Astrocyte (in vitro differentiated cells and primary cell): ENCODE results near the gene SLC39A10. TPM values are rescaled to one million over a fixed set of nuclear protein-coding genes. Genes with fewer than 3 reads are reported as not detected.
"Not testable (repeated sequence)": the region's sequence is repeated elsewhere in the genome, so short reads cannot be mapped to it uniquely, and the experiment has no call there.

ENCODE experiments used
- DNase-seq: peaks from one replicate; pipeline ENCODE4 v3.0.0-alpha.2; 2010; ENCODE audit warnings: low read depth
- FAIRE-seq: peaks from 2 replicates; lab custom pipeline; 2011; peaks lifted over from hg19 to GRCh38; lab: Jason Lieb, UNC
- H2AFZ ChIP-seq: 2 replicates; pipeline ENCODE4 v1.6.0; 2012; ENCODE audit warnings: low read depth, low read length, inconsistent platforms
- H3K27ac ChIP-seq: 2 replicates; pipeline ENCODE4 v1.5.1; 2011; ENCODE audit warnings: low read depth, low read length, inconsistent platforms
- H3K27me3 ChIP-seq: 2 replicates; pipeline ENCODE4 v1.6.0; 2011; ENCODE audit warnings: low read length, inconsistent platforms; ENCODE audit not compliant: insufficient read depth
- H3K36me3 ChIP-seq: 2 replicates; pipeline ENCODE4 v1.5.1; 2011; ENCODE audit warnings: low read length, inconsistent platforms; ENCODE audit not compliant: insufficient read depth
- H3K4me1 ChIP-seq: 2 replicates; pipeline ENCODE4 v1.5.1; 2011; ENCODE audit warnings: low read length, inconsistent platforms; ENCODE audit not compliant: insufficient read depth
- H3K4me2 ChIP-seq: 2 replicates; pipeline ENCODE4 v1.6.0; 2012; ENCODE audit warnings: low read length, inconsistent platforms
- H3K4me3 ChIP-seq: 2 replicates; pipeline ENCODE4 v1.5.1; 2011; ENCODE audit warnings: low read depth, mild to moderate bottlenecking, low read length, inconsistent platforms; ENCODE audit not compliant: insufficient read depth
- H3K79me2 ChIP-seq: 2 replicates; pipeline ENCODE4 v1.6.0; 2012; ENCODE audit warnings: mild to moderate bottlenecking, low read length, inconsistent platforms; ENCODE audit not compliant: insufficient read depth
- H3K9ac ChIP-seq: 2 replicates; pipeline ENCODE4 v1.6.0; 2012; ENCODE audit warnings: mild to moderate bottlenecking, low read length, inconsistent platforms
- H3K9me3 ChIP-seq: 2 replicates; pipeline ENCODE4 v1.5.1; 2012; ENCODE audit warnings: low read depth, mild to moderate bottlenecking, low read length, inconsistent platforms; ENCODE audit not compliant: insufficient read depth
- H4K20me1 ChIP-seq: 2 replicates; pipeline ENCODE4 v1.6.0; 2012; ENCODE audit warnings: low read length, inconsistent platforms; ENCODE audit not compliant: insufficient read depth
- H3K27ac Mint-ChIP-seq: one replicate; pipeline ENCODE4 v1.8.0; 2021; ENCODE audit warnings: mild to moderate bottlenecking, mixed read lengths; ENCODE audit not compliant: unreplicated experiment
- H3K27me3 Mint-ChIP-seq: one replicate; pipeline ENCODE4 v1.8.0; 2021; ENCODE audit warnings: low read depth, mixed read lengths; ENCODE audit not compliant: unreplicated experiment
- H3K36me3 Mint-ChIP-seq: one replicate; pipeline ENCODE4 v1.8.0; 2021; ENCODE audit warnings: low read depth, mixed read lengths; ENCODE audit not compliant: unreplicated experiment
- H3K4me1 Mint-ChIP-seq: one replicate; pipeline ENCODE4 v1.8.0; 2021; ENCODE audit warnings: low read depth, mixed read lengths; ENCODE audit not compliant: unreplicated experiment
- H3K4me3 Mint-ChIP-seq: one replicate; pipeline ENCODE4 v1.8.0; 2021; ENCODE audit warnings: mild to moderate bottlenecking, moderate library complexity, mixed read lengths; ENCODE audit not compliant: unreplicated experiment
- H3K9me3 Mint-ChIP-seq: one replicate; pipeline ENCODE4 v1.8.0; 2021; ENCODE audit warnings: mild to moderate bottlenecking, mixed read lengths; ENCODE audit not compliant: unreplicated experiment
- CTCF ChIP-seq: IDR thresholded peaks from 2 replicates; pipeline ENCODE4 v1.5.1; 2011; ENCODE audit warnings: low read depth, mild to moderate bottlenecking, inconsistent platforms, low read length, moderate library complexity; ENCODE audit not compliant: insufficient read depth
- EZH2 ChIP-seq: IDR thresholded peaks from 2 replicates; pipeline ENCODE4 v1.6.1; 2012; ENCODE audit warnings: mild to moderate bottlenecking, low read length, inconsistent platforms; ENCODE audit not compliant: insufficient read depth
- total RNA-seq: library from RNA; stranded (reverse); gene quantifications from 2 replicates; pipeline ENCODE4 v1.2.1, GENCODE V29; 2021

Gene SLC39A10
- total RNA-seq, 1 donor from 2014 or later = 96.2 TPM

GRCh38 chr2:195642027-195642678 is 14.9 kb upstream of the SLC39A10 start:
- no peak overlapping the region for H3K4me2 ChIP-seq
- H3K36me3 ChIP-seq = no peaks in the 10 kb centered on the region
- Mint-ChIP-seq H3K4me3 (no peak overlapping the region), H3K9me3 (no peaks in the 10 kb centered on the region), H3K27me3 (no peaks in the 10 kb centered on the region), H3K27ac (no peak overlapping the region), H3K36me3 (no peaks in the 10 kb centered on the region), H3K4me1 (no peaks in the 10 kb centered on the region)
- no peak for FAIRE-seq
- DNase-seq = no peak
- H3K27ac ChIP-seq = no peak overlapping the region
- H3K9me3 ChIP-seq = no peaks in the 10 kb centered on the region
- no peak overlapping the region for H3K4me3 ChIP-seq
- no peaks in the 10 kb centered on the region for H3K79me2 ChIP-seq
- no peak overlapping the region for H2AFZ ChIP-seq
- TF ChIP-seq CTCF (no peak), EZH2 (no peak)
- no peaks in the 10 kb centered on the region for H3K27me3 ChIP-seq
- H3K4me1 ChIP-seq = no peaks in the 10 kb centered on the region
- H4K20me1 ChIP-seq = no peaks in the 10 kb centered on the region
- no peak overlapping the region for H3K9ac ChIP-seq

- H3K36me3 ChIP-seq = no peaks in the 10 kb centered on the region
- no peaks in the 10 kb centered on the region for H3K79me2 ChIP-seq
- H3K4me3 Mint-ChIP-seq = no peak overlapping the region
- no peak overlapping the region for H3K27ac ChIP-seq
- no peaks in the 10 kb centered on the region for H3K36me3 Mint-ChIP-seq
- H3K9me3 Mint-ChIP-seq = no peaks in the 10 kb centered on the region
- H3K27me3 Mint-ChIP-seq = no peaks in the 10 kb centered on the region
- H3K4me3 ChIP-seq = no peak overlapping the region
- H3K9ac ChIP-seq = no peak overlapping the region
- FAIRE-seq (no peak), DNase-seq (no peak)
- H2AFZ ChIP-seq = no peak overlapping the region
- no peak overlapping the region for H3K4me2 ChIP-seq
- no peak for TF ChIP-seq CTCF
- no peak for TF ChIP-seq EZH2
- no peaks in the 10 kb centered on the region for H3K4me1 ChIP-seq
- H3K27me3 ChIP-seq = no peaks in the 10 kb centered on the region
- H3K4me1 Mint-ChIP-seq = no peaks in the 10 kb centered on the region
- H3K27ac Mint-ChIP-seq = no peak overlapping the region
- no peaks in the 10 kb centered on the region for H4K20me1 ChIP-seq
- no peaks in the 10 kb centered on the region for H3K9me3 ChIP-seq
Observed at GRCh38 chr2:195642679-195643068, 14.4 kb upstream of the SLC39A10 start.

- H3K4me3 Mint-ChIP-seq, H3K36me3 Mint-ChIP-seq, H3K27ac Mint-ChIP-seq, H4K20me1 ChIP-seq, H3K27ac ChIP-seq, H3K27me3 ChIP-seq, DNase-seq, H3K4me3 ChIP-seq, H3K4me2 ChIP-seq, H3K9ac ChIP-seq, H2AFZ ChIP-seq, H3K9me3 ChIP-seq, H3K27me3 Mint-ChIP-seq, H3K36me3 ChIP-seq, H3K4me1 Mint-ChIP-seq, H3K79me2 ChIP-seq, H3K9me3 Mint-ChIP-seq, H3K4me1 ChIP-seq, FAIRE-seq: not testable (repeated sequence)
Observed at GRCh38 chr2:195644708-195645107, 12.3 kb upstream of the SLC39A10 start.
